Common myeloid progenitor, CD34-positive (primary cell): Measurements from ENCODE around the gene C11orf91.

Experiments used
- CTCF ChIA-PET: fragments of 350-600 bp; sonication (Branson Sonifier 250); formaldehyde crosslinking; loops from one replicate; lab custom pipeline; 2021; ENCODE audit warnings: antibody characterized with exemption; lab: Charles Lee
- POLR2A ChIA-PET: fragments of 350-600 bp; sonication (Branson Sonifier 250); formaldehyde crosslinking; loops from one replicate; lab custom pipeline; 2021; ENCODE audit warnings: antibody characterized with exemption; lab: Charles Lee
- DNase-seq, 3 donors: peaks; one replicate each; pipeline versions ENCODE4 v3.0.0 to v3.0.0-alpha.2; 2013
- H3K27ac ChIP-seq, 2 experiments: 1 replicate in 1 of 2; 2 replicates in 1 of 2; pipeline ENCODE4 v1.7.0; 2013; ENCODE audit warnings: inconsistent platforms in 2 of 2, low read length in 2 of 2, mild to moderate bottlenecking in 2 of 2, low read depth in 1 of 2, moderate library complexity in 1 of 2; ENCODE audit not compliant: severe bottlenecking in 2 of 2, insufficient read depth in 1 of 2, poor library complexity in 1 of 2
- H3K27me3 ChIP-seq, 5 experiments: replicated peaks in 2 of 5; 1 replicate in 3 of 5; 2 replicates in 2 of 5; pipeline versions ENCODE4 v1.6.1 to v1.7.0; 2013; ENCODE audit warnings: low read length in 4 of 5, mild to moderate bottlenecking in 2 of 5, moderate library complexity in 2 of 5, inconsistent platforms in 1 of 5; ENCODE audit not compliant: insufficient read depth in 5 of 5, control insufficient read depth in 4 of 5
- H3K36me3 ChIP-seq, 4 experiments: 1 replicate in 2 of 4; 2 replicates in 2 of 4; pipeline versions ENCODE4 v1.6.1 to v1.7.0; 2013; ENCODE audit warnings: low read length in 3 of 4, control low read depth in 1 of 4, mild to moderate bottlenecking in 1 of 4; ENCODE audit not compliant: control insufficient read depth in 4 of 4, insufficient read depth in 4 of 4
- H3K4me1 ChIP-seq, 4 experiments: 1 replicate in 3 of 4; 2 replicates in 1 of 4; pipeline versions ENCODE4 v1.6.1 to v1.7.1; 2013; ENCODE audit warnings: low read length in 3 of 4, mild to moderate bottlenecking in 3 of 4, control low read depth in 1 of 4, inconsistent platforms in 1 of 4, moderate library complexity in 1 of 4; ENCODE audit not compliant: control insufficient read depth in 4 of 4, insufficient read depth in 4 of 4; ENCODE audit errors: control extremely low read depth in 1 of 4
- H3K4me3 ChIP-seq, 7 experiments: 1 replicate in 4 of 7; 2 replicates in 3 of 7; pipeline versions ENCODE4 v1.5.1 to v1.7.0; 2013; ENCODE audit warnings: mild to moderate bottlenecking in 7 of 7, low read length in 6 of 7, moderate library complexity in 6 of 7, inconsistent platforms in 2 of 7, low read depth in 2 of 7, control low read depth in 1 of 7; ENCODE audit not compliant: insufficient read depth in 4 of 7, control insufficient read depth in 1 of 7; ENCODE audit errors: extremely low read depth in 1 of 7
- H3K9me3 ChIP-seq, 5 experiments: 1 replicate in 4 of 5; 2 replicates in 1 of 5; pipeline versions ENCODE4 v1.6.1 to v1.7.1; 2013; ENCODE audit warnings: low read length in 4 of 5, mild to moderate bottlenecking in 2 of 5, inconsistent platforms in 1 of 5, low read depth in 1 of 5, moderate library complexity in 1 of 5; ENCODE audit not compliant: control insufficient read depth in 4 of 5, insufficient read depth in 2 of 5; ENCODE audit errors: control extremely low read depth in 1 of 5
- WGBS: methylation state at CpG from one replicate; pipeline ENCODE4 v1.1.5; 2013; ENCODE audit not compliant: insufficient coverage; 5-methylcytosine and 5-hydroxymethylcytosine counted together

C11orf91 gene

GRCh38 chr11:33736148-33736812 lies 35.7 kb upstream of the C11orf91 start, which contains the start of gene CD59:
TSS of gene CD59 (minus strand) at chr11:33736423. CDS start at chr11:33722445, 13,978 bp downstream.
- POLR2A ChIA-PET, result interaction anchor here (0.7 to 0.9 kb wide), 2 partner anchors 20 to 194 kb away, joined by 3 to 14 read pairs; no protein-coding TSS in a partner anchor
- under 1% methylated on average over 43 of the region's 48 CpGs for WGBS
- DNase-seq, result peak; percentile 89 to 90 (median 89)
- H3K4me3 ChIP-seq, result peak within 1 kb of the TSS; percentile 71 to 93 (median 83)
- no peaks in the 10 kb centered on the region for H3K9me3 ChIP-seq
- H3K27me3 ChIP-seq, result no peaks in the 10 kb centered on the region
- CTCF ChIA-PET, result interaction anchor here (1.0 to 8.5 kb wide), 7 partner anchors 17 to 194 kb away, joined by 3 to 142 read pairs (median 4); partner anchors contain the start of gene FBXO3
- H3K4me1 ChIP-seq, result peaks cover 7 to 52% (median 45%) of the 10 kb centered on the region in 4 experiments
- peak within 1 kb of the TSS; percentile 47 to 81 for H3K27ac ChIP-seq
- H3K36me3 ChIP-seq, result peaks cover 0 to 7% (median 0%) of the 10 kb centered on the region in 4 experiments

- Histone ChIP-seq H3K4me1 (peaks cover 7 to 55% (median 46%) of the 10 kb centered on the region in 4 experiments), H3K9me3 (no peaks in the 10 kb centered on the region), H3K27me3 (no peaks in the 10 kb centered on the region), H3K27ac (peak overlapping the region; percentile 47 to 81), H3K4me3 (peak overlapping the region; percentile 71 to 93 (median 83)), H3K36me3 (peaks cover 0 to 9% (median under 1%) of the 10 kb centered on the region in 4 experiments)
- ChIA-PET POLR2A (interaction anchor here (0.9 kb wide), 1 partner anchor 19 kb away, joined by 14 read pairs; no protein-coding TSS in a partner anchor), CTCF (interaction anchor here (1.6 to 8.5 kb wide), 3 partner anchors 17 to 193 kb away, joined by 4 to 142 read pairs (median 6); no protein-coding TSS in a partner anchor)
- peak; percentile 68 to 84 (median 83) for DNase-seq
- 2% methylated on average over 40 of the region's 53 CpGs for WGBS
These were observed 34.9 kb upstream of the C11orf91 start for GRCh38 chr11:33735271-33736147.

- peak overlapping the region; percentile 71 to 93 (median 83) for H3K4me3 ChIP-seq
- no peaks in the 10 kb centered on the region for H3K9me3 ChIP-seq
- ChIA-PET POLR2A (interaction anchor here (1.8 kb wide), 1 partner anchor 11 kb away, joined by 6 read pairs; no protein-coding TSS in a partner anchor), CTCF (interaction anchor here (1.2 to 8.5 kb wide), 4 partner anchors 8 to 33 kb away, joined by 4 to 142 read pairs (median 8); no protein-coding TSS in a partner anchor)
- H3K4me1 ChIP-seq, result peaks cover 7 to 55% (median 46%) of the 10 kb centered on the region in 4 experiments
- no peaks in the 10 kb centered on the region for H3K27me3 ChIP-seq
- WGBS, result 37% methylated on average over 11 of the region's 15 CpGs
- H3K36me3 ChIP-seq, result peaks cover 0 to 10% (median 1%) of the 10 kb centered on the region in 4 experiments
- peak in 2 of 3 donors; percentile 17 to 33 for DNase-seq
- H3K27ac ChIP-seq, result peak overlapping the region; percentile 47 to 81
These were observed 34.0 kb upstream of the C11orf91 start for GRCh38 chr11:33734441-33735270.

GRCh38 chr11:33733980-33734379 lies 33.4 kb upstream of the C11orf91 start:
- H3K4me1 ChIP-seq, result peaks cover 7 to 55% (median 46%) of the 10 kb centered on the region in 4 experiments
- CTCF ChIA-PET, result interaction anchor here (1.2 to 8.5 kb wide), 4 partner anchors 9 to 32 kb away, joined by 4 to 142 read pairs (median 8); no protein-coding TSS in a partner anchor
- WGBS, result 100% methylated on average over 3 of the region's 7 CpGs
- no peaks in the 10 kb centered on the region for H3K9me3 ChIP-seq
- H3K27ac ChIP-seq, result no peak overlapping the region
- H3K36me3 ChIP-seq, result peaks cover 0 to 10% (median 1%) of the 10 kb centered on the region in 4 experiments
- peak overlapping the region in 1 of 7 experiments; percentile 87 for H3K4me3 ChIP-seq
- no peaks in the 10 kb centered on the region for H3K27me3 ChIP-seq
- DNase-seq, result no peak
- POLR2A ChIA-PET, result interaction anchor here (1.8 kb wide), 1 partner anchor 10 kb away, joined by 6 read pairs; no protein-coding TSS in a partner anchor

- Histone ChIP-seq H3K4me3 (peak overlapping the region in 2 of 7 experiments; percentile 19 to 23), H3K36me3 (peaks cover 0 to 10% (median 1%) of the 10 kb centered on the region in 4 experiments), H3K27ac (no peak overlapping the region), H3K9me3 (no peaks in the 10 kb centered on the region), H3K4me1 (peaks cover 7 to 50% (median 40%) of the 10 kb centered on the region in 4 experiments), H3K27me3 (no peaks in the 10 kb centered on the region)
- 69% methylated on average over 3 of the region's 9 CpGs for WGBS
- ChIA-PET POLR2A (no interaction called here), CTCF (interaction anchor here (8.5 kb wide), 1 partner anchor 13 kb away, joined by 142 read pairs; no protein-coding TSS in a partner anchor)
- peak; percentile 27 to 67 (median 56) for DNase-seq
These were observed 31.3 kb upstream of the C11orf91 start for GRCh38 chr11:33731723-33732531.
